ENCODE results near the gene SLC5A4.
"Not testable (repeated sequence)": the region's sequence is repeated elsewhere in the genome, so short reads cannot be mapped to it uniquely, and the experiment has no call there.

Gene SLC5A4

GRCh38 chr22:32255217-32255616 lies at the start of gene SLC5A4:
Gene SLC5A4 (minus strand): TSS chr22:32255347. CDS start chr22:32255329, 18 bp downstream.
- no peak for DNase-seq (ENCODE audit: low spot score)

DNA sequence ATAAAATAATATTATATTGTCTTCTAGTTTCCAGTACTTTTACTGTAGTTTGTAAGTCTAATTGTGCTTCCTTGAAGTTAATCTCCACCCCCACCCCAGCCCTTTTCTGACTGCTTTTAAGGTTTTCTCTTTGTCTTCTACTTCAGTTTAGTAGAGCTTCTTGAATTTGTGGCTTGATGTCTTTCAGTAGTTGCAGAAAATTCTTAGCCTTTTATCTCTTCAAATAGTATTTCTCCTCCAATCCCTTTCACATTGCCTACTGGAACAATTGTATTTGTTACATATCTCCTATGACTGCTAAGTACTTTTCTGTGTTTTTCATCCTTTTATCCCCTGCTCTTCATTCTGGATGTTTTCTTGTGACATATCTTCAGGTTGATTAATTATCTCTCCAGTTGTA lies 38.8 kb upstream of the SLC5A4 start:
- not testable (repeated sequence) for DNase-seq (ENCODE audit: low spot score)

DNA sequence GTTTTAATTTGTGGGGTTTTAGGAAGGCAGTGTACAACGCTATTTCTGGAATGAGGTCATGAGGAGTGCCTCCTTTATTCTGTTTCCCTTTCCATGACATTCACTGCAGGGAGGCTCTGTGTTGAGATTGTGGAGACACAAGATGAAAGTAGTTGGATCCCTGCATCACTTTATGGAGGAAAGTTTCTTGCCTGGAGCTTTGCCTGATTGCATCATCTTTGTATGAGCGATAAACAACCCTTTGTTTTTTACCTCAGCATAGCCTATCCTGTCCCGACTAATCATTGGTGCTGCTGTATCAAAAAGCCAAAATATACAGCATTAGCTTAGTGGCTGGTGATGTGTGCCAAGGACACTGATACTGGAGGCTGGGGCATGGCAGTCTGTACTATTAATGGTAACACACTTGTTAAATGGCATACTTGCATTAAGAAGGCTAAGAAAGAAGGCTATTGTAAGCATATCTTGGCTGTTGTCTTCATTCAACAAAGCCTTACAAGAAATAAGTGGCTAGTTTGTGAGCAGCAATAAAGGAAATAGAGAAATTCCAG lies 31.2 kb upstream of the SLC5A4 start:
- DNase-seq (ENCODE audit: low spot score), result no peak

GRCh38 chr22:32281072-32281471 lies 25.9 kb upstream of the SLC5A4 start:
- DNase-seq (ENCODE audit: low spot score), result no peak

DNA sequence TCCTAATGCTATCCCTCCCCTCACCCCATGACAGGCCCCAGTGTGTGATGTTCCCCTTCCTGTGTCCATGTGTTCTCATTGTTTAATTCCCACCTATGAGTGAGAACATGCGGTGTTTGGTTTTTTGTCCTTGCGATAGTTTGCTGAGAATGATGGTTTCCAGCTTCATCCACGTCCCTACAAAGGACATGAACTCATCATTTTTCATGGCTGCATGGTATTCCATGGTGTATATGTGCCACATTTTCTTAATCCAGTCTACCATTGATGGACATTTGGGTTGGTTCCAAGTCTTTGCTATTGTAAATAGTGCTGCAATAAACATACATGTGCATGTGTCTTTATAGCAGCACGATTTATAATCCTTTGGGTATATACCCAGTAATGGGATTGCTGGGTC lies 20.2 kb upstream of the SLC5A4 start:
- DNase-seq (ENCODE audit: low spot score), result not testable (repeated sequence)

GRCh38 chr22:32271389-32271788 lies 16.2 kb upstream of the SLC5A4 start:
- no peak for DNase-seq (ENCODE audit: low spot score)

- no peak for DNase-seq (ENCODE audit: low spot score)
Measured at GRCh38 chr22:32270641-32271369, 15.7 kb upstream of the SLC5A4 start.

- DNase-seq (ENCODE audit: low spot score), result no peak
Measured at GRCh38 chr22:32269316-32269715, 14.2 kb upstream of the SLC5A4 start.

- no peak for DNase-seq (ENCODE audit: low spot score)
Measured at GRCh38 chr22:32267011-32267410, 11.9 kb upstream of the SLC5A4 start.

- peak; percentile 70 for DNase-seq (ENCODE audit: low spot score)
Measured at GRCh38 chr22:32265882-32266767, 11.0 kb upstream of the SLC5A4 start.

DNA sequence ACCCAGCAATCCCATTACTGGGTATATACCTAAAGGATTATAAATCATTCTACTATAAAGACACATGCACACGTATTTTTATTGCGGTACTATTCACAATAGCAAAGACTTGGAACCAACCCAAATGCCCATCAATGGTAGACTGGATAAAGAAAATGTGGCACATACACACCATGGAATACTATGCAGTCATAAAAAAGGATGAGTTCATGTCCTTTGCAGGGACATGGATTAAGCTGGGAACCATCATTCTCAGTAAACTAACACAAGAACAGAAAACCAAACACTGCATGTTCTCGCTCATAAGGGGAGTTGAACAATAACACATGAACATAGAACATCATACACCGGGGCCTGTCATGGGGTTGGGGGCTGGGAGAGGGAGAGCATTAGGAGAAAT lies 8.5 kb upstream of the SLC5A4 start:
- DNase-seq (ENCODE audit: low spot score), result not testable (repeated sequence)

GRCh38 chr22:32261306-32261705 lies 6.2 kb upstream of the SLC5A4 start:
- DNase-seq (ENCODE audit: low spot score), result no peak

- DNase-seq (ENCODE audit: low spot score), result no peak
Measured at GRCh38 chr22:32258791-32259190, 3.6 kb upstream of the SLC5A4 start.

DNA sequence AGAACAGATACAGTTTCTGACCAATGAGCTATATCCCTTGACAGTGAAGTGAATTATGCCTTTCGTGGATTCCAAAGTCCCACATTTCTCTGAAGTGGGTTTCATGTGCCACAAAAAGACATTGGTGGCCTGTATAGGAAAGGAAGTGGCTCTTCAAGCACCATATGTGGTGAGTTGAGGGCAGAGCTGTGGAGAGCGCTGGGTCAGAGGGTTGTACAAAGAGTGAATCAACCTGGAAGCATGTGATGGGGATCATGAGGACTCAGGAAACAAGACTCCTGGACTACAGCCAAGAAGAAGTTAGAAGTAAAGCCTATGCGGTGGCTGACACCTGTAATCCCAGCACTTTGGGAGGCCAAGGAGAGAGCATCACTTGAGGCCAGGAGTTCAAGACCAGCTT lies 579 bp upstream of the SLC5A4 start:
- DNase-seq (ENCODE audit: low spot score), result no peak

- no peak for DNase-seq (ENCODE audit: low spot score)
Measured at GRCh38 chr22:32249231-32249630, 5.9 kb downstream of the SLC5A4 start.

GRCh38 chr22:32248276-32248675 lies 6.9 kb downstream of the SLC5A4 start:
- no peak for DNase-seq (ENCODE audit: low spot score)

DNA sequence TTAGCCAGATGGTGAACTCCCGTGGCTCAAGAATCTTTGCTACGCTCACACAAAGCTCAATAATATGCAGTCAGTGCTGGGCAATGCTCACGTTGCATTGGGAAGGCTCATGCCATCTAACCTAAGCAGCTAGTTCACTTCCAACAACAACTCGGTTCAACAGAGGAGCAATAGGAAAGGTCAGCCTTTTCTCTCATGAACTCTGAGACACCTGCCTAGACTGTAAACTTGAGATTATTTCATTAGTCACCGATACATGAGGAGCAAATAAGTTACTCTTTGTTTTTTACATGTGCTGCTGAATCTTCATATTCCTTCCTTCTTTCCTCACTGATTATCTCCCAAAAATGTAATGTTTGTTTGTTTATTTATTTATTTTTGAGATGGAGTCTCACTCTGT lies 9.0 kb downstream of the SLC5A4 start:
- DNase-seq (ENCODE audit: low spot score), result no peak

GRCh38 chr22:32245042-32245441 lies 10.1 kb downstream of the SLC5A4 start:
- no peak for DNase-seq (ENCODE audit: low spot score)

DNA sequence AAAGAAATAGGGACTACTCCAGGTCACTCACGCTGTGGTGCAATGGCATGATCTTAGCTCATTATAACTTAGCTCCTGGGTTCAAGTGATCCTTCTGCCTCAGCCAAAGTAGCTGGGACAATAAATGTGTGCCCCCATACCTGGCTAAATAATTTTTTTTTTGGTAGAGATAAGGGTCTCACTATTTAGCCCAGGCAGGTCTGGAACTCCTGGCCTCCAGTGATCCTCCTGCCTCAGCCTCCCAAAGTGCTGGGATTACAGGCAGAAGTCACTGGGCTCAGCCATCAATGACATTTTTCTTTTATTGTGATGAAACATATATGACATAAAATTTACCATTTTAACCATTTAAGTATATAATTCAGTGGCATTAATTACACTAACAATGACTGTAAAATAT lies 10.6 kb downstream of the SLC5A4 start:
- DNase-seq (ENCODE audit: low spot score), result no peak

GRCh38 chr22:32240461-32240860 lies 14.7 kb downstream of the SLC5A4 start:
- no peak for DNase-seq (ENCODE audit: low spot score)

GRCh38 chr22:32237906-32238305 lies 17.2 kb downstream of the SLC5A4 start:
- DNase-seq (ENCODE audit: low spot score), result no peak

DNA sequence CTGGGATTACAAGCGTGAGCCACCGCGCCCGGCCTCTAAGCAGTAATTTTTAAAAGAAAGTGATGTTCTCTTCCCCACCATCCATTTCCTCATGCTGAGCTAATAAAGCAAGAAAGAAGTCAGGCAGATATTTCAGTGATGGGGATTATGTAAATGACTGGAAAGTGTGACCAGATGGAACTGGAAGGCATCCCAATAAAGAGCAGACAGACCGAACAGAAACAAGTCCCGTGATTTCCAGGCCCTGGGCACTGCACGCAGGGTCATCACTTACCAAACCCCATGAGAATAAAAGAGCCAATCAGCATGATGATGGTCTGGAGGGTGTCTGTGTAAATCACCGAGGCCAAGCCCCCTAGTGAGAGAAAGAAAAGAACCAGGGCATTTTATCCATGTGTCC lies 18.2 kb downstream of the SLC5A4 start:
- DNase-seq (ENCODE audit: low spot score), result no peak

GRCh38 chr22:32233091-32233490 lies 22.1 kb downstream of the SLC5A4 start:
- DNase-seq (ENCODE audit: low spot score), result no peak
